GM12801 (cell line): ENCODE results near the gene COL2A1.

Experiments used
- CTCF ChIP-seq: IDR thresholded peaks from one replicate; pipeline ENCODE4 v1.5.1; 2011; ENCODE audit warnings: control low read depth; ENCODE audit not compliant: insufficient read length; ENCODE audit errors: extremely low read depth

The COL2A1 gene

GRCh38 chr12:47967461-47968321 is 36.6 kb downstream of the COL2A1 start:
- TF ChIP-seq CTCF: no peak

- TF ChIP-seq CTCF: no peak
Measured at GRCh38 chr12:47965581-47965980, 38.7 kb downstream of the COL2A1 start.

- no peak for TF ChIP-seq CTCF
Measured at GRCh38 chr12:47964106-47964728, 40.1 kb downstream of the COL2A1 start.

GRCh38 chr12:47963340-47964040 is 40.8 kb downstream of the COL2A1 start, which contains the start of gene TMEM106C:
TMEM106C (plus strand) TSS chr12:47963596; CDS start chr12:47964237, 641 bp downstream.
- TF ChIP-seq CTCF: peak; percentile 81

DNA sequence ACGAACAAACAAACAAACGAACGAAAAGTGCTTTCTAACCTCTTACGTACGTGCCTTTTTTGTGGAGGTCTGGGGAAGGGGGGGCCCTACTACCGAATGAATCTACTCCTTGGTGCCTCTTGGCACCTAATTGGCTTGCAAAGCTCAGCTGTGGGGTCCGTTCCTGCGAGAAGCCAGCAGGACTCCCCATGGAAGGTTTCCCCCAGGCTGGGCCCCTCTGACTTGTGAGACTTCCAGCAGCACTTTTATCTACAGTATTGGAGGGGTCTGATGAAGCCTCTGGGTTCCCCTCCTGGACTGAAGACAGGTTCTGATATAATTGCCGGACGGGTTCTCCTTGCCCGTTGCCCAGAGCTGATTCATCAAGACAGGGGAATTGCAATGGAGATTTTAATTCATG is 42.1 kb downstream of the COL2A1 start:
- no peak for TF ChIP-seq CTCF

DNA sequence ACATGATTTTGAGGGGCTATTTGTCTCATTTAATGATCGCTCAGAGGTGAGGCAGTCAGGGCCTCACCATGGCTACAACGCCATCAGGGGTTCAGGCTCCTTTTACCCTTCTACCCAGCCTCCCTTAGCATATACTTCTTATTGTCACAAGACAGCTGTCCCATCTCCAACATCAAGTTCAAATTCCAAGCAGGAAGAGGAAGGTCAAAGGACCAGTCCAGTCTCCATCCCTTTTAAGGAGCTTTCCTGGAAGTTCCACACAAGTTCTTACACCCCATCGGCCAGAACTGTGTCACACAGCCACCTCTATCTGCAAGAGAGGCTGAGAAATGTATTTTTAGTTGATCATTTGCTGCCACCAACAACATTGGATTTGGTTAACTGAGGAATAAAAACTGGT is 49.2 kb downstream of the COL2A1 start:
- TF ChIP-seq CTCF: no peak

GRCh38 chr12:47954467-47955045 is 49.7 kb downstream of the COL2A1 start:
- no peak for TF ChIP-seq CTCF
